GM21360 (cell line): ENCODE data around the gene PPP1R3A.

Source experiments
- ATAC-seq: cut with Tn5 transposase; IDR thresholded peaks from one replicate; pipeline ENCODE4 v1.9.1; 2021; ENCODE audit warnings: mild to moderate bottlenecking, moderate library complexity; ENCODE audit not compliant: unreplicated experiment

PPP1R3A gene

GRCh38 chr7:113890331-113891030, 28.3 kb downstream of the PPP1R3A start:
- no peak for ATAC-seq

GRCh38 chr7:113883096-113883495, 35.7 kb downstream of the PPP1R3A start:
- ATAC-seq, result no peak

DNA sequence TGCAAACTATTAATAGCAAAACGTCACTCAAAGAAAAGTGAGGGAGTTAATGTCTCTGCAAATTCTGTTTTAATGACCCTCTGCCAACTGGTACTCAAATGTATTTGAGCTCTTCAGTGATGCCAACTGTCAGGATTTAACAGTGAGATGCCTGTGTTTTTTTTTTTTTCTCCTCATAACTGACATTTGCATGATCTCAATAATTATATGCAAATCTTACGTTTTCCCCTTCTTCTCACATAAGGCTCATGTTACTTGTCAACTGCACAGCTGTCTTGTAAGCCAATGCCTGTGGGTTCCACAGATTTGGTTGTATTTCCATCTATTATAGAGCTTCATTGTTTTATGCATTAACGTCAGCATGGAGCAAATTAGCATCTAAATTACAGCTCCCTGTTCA, 38.2 kb downstream of the PPP1R3A start:
- ATAC-seq, result no peak

- no peak for ATAC-seq
Observed at GRCh38 chr7:113878394-113878992, 40.3 kb downstream of the PPP1R3A start.

DNA sequence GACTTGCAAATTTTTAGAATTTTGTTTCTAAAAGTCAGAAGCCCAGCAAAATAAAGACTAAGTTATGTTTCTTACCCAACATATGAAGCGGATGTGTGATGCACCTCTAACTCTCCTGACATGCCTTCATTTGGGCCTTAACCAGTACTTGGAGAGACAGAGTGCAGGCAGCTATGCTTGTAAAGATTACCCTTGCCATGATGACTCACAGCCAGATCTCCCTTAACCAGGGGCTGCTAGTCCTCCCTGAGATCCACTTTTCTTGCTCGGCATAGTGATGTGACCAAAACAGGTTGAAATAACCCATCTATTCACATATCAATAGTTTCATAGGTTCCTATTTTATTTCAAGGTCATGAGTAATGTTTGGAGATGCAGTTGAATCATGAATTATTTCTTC, 43.6 kb downstream of the PPP1R3A start:
- no peak for ATAC-seq

GRCh38 chr7:113873554-113874151, 45.2 kb downstream of the PPP1R3A start:
- no peak for ATAC-seq

- no peak for ATAC-seq
Observed at GRCh38 chr7:113872981-113873380, 45.8 kb downstream of the PPP1R3A start.

DNA sequence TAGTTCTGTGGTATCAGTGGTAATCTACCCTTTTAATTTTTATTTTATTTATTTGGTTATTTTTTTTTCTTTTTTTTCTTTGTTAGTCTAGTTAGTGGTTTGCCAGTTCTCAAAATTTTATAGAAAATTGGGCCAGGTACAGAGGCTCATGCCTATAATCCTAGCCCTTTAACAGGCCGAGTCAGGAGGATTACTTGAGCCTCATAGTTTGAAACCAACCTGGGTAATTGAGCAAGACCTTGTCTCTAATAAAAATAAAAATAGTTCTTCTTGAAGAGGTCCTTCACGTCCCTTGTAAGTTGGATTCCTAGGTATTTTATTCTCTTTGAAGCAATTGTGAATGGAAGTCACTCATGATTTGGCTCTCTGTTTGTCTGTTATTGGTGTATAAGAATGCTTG, 51.5 kb downstream of the PPP1R3A start:
- no peak for ATAC-seq

- no peak for ATAC-seq
Observed at GRCh38 chr7:113856010-113856409, 62.8 kb downstream of the PPP1R3A start.

DNA sequence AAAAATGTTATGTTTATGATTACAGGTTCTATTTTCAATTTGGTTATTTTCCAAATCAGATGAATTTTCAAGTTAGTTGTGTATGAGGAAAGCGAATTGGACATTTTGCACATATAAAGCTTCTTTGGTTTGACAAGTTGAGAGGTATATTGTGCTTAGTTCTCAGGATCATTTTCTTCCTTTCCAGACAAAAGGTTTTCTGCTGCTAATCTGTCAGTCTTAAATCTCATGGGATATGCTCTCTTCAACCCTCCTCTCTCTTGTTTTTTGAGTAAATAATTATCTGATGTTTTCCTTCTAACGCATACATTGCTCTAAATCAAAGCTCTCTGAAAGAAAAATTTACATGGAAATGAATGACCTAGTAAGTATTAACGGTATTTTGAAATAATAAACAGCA, 77.9 kb downstream of the PPP1R3A start:
- no peak for ATAC-seq

DNA sequence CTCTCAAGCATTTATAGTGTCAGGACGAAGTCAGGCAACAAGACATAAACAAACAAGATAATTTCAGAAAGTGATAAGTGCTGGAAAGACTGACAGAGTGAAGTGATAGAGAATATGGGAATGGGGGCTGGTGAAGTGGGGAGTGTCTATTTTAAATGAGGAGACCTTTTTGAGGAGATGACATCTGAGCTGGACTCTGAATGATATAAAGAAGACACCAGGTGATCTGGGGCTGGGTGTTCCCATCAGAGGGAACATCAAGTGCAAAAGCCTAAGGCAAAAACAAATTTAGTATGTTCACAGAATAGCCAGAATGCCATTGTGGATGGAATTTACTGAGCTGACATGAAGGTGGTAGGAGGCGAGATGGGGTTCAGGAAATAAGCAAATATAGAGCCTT, 83.4 kb downstream of the PPP1R3A start:
- no peak for ATAC-seq

DNA sequence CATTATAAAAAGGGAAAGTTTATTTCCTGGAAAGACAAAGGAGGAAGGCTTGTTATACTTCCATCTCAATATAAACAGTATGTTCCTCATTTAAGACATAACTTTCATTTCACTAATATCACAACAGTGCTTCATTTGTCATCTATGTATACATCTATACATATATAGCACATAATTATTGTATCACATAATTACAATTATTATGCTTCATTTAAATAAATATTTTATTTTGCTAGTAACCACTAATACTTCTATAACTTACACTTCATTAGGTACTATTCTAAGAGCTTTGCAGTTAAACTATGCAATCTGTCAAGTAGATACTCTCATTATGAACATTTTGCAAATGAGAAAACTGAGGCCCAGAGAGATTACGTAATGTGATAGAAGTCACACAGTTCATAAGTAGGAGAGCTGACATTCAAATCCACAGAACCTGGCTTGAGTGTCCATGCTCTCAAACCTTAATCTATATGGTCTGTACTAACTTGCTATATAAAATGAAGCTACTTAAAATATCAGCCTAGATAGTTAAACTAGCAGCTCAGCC, 86.5 kb downstream of the PPP1R3A start:
- no peak for ATAC-seq

DNA sequence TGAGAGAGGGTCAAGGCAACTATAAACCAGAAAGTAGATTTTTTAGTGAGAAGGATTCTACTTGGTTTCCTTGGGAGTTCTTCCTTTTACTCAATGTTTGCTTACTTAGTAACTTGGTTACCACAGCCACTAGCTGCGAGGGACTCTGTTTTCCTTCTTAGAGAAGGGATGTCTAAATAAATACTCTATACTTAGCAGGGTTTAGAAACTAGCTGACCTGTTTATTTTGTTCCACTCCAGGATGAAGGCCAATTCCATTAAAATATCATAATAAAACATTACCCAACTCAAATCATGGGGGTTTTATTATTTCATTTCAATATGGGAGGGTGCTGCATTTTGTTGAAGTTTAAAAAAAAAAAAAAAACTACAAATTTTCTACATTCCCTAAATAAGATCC, 87.3 kb downstream of the PPP1R3A start:
- ATAC-seq, result no peak

GRCh38 chr7:113828581-113828980, 90.2 kb downstream of the PPP1R3A start:
- no peak for ATAC-seq
